ENCODE data around the gene BAIAP2. TPM values are rescaled to one million over a fixed set of nuclear protein-coding genes. Genes with fewer than 3 reads are reported as not detected.

The BAIAP2 gene
- total RNA-seq, 1 donor from 2014 or later, result 51.4 TPM

GRCh38 chr17:81080019-81080418, 45.1 kb downstream of the BAIAP2 start:
- H3K4me1 ChIP-seq (ENCODE audit: insufficient read depth, low read length), result no peaks in the 10 kb centered on the region
- no peak overlapping the region for H3K9ac ChIP-seq (ENCODE audit: low read length)
- FAIRE-seq, result no peak
- H3K4me3 ChIP-seq (ENCODE audit: insufficient read depth, low read depth, low read length), result no peak overlapping the region
- peaks cover 26% of the 10 kb centered on the region for H3K79me2 ChIP-seq (ENCODE audit: insufficient read depth, low read length)
- Mint-ChIP-seq H3K27ac (ENCODE audit: unreplicated experiment) (no peak overlapping the region), H3K9me3 (ENCODE audit: unreplicated experiment) (no peaks in the 10 kb centered on the region), H3K36me3 (ENCODE audit: low read depth, unreplicated experiment) (peaks cover 9% of the 10 kb centered on the region), H3K4me1 (ENCODE audit: low read depth, unreplicated experiment) (peaks cover 8% of the 10 kb centered on the region), H3K27me3 (ENCODE audit: low read depth, unreplicated experiment) (no peaks in the 10 kb centered on the region), H3K4me3 (ENCODE audit: unreplicated experiment) (no peak overlapping the region)
- TF ChIP-seq EZH2 (IDR thresholded peaks at IDR 0.05; ENCODE audit: insufficient read depth, low read length), result no peak
- no peak for DNase-seq (ENCODE audit: low read depth)
- no peaks in the 10 kb centered on the region for H3K9me3 ChIP-seq (ENCODE audit: insufficient read depth, low read depth, low read length)
- no peak overlapping the region for H3K27ac ChIP-seq (ENCODE audit: low read depth, low read length)
- H2AFZ ChIP-seq (ENCODE audit: low read depth, low read length), result no peak overlapping the region
- no peaks in the 10 kb centered on the region for H3K36me3 ChIP-seq (ENCODE audit: insufficient read depth, low read length)
- H3K4me2 ChIP-seq (ENCODE audit: low read length), result no peak overlapping the region
- peaks cover 91% of the 10 kb centered on the region for H4K20me1 ChIP-seq (ENCODE audit: insufficient read depth, low read length)
- no peaks in the 10 kb centered on the region for H3K27me3 ChIP-seq (ENCODE audit: insufficient read depth, low read length)

GRCh38 chr17:81081222-81082176, 46.5 kb downstream of the BAIAP2 start:
- H3K36me3 Mint-ChIP-seq (ENCODE audit: low read depth, unreplicated experiment), result peaks cover 9% of the 10 kb centered on the region
- no peak for FAIRE-seq

More at GRCh38 chr17:81081222-81082176, 46.5 kb downstream of the BAIAP2 start:
- peaks cover 81% of the 10 kb centered on the region for H4K20me1 ChIP-seq (ENCODE audit: insufficient read depth, low read length)
- Mint-ChIP-seq H3K4me3 (ENCODE audit: unreplicated experiment) (no peak overlapping the region), H3K27me3 (ENCODE audit: low read depth, unreplicated experiment) (no peaks in the 10 kb centered on the region), H3K9me3 (ENCODE audit: unreplicated experiment) (no peaks in the 10 kb centered on the region), H3K4me1 (ENCODE audit: low read depth, unreplicated experiment) (no peaks in the 10 kb centered on the region), H3K27ac (ENCODE audit: unreplicated experiment) (no peak overlapping the region)
- H2AFZ ChIP-seq (ENCODE audit: low read depth, low read length), result no peak overlapping the region
- no peak overlapping the region for H3K4me3 ChIP-seq (ENCODE audit: insufficient read depth, low read depth, low read length)
- H3K36me3 ChIP-seq (ENCODE audit: insufficient read depth, low read length), result no peaks in the 10 kb centered on the region
- H3K4me2 ChIP-seq (ENCODE audit: low read length), result no peak overlapping the region
- no peaks in the 10 kb centered on the region for H3K4me1 ChIP-seq (ENCODE audit: insufficient read depth, low read length)
- DNase-seq (ENCODE audit: low read depth), result no peak
- H3K79me2 ChIP-seq (ENCODE audit: insufficient read depth, low read length), result peaks cover 20% of the 10 kb centered on the region
- no peaks in the 10 kb centered on the region for H3K9me3 ChIP-seq (ENCODE audit: insufficient read depth, low read depth, low read length)
- no peak overlapping the region for H3K9ac ChIP-seq (ENCODE audit: low read length)
- no peak for TF ChIP-seq CTCF (IDR thresholded peaks at IDR 0.05; ENCODE audit: insufficient read depth, low read depth, low read length)
- TF ChIP-seq EZH2 (IDR thresholded peaks at IDR 0.05; ENCODE audit: insufficient read depth, low read length), result no peak
- H3K27ac ChIP-seq (ENCODE audit: low read depth, low read length), result no peak overlapping the region
- no peaks in the 10 kb centered on the region for H3K27me3 ChIP-seq (ENCODE audit: insufficient read depth, low read length)
